ENCODE measurements around the gene TNFRSF1A.

Gene TNFRSF1A

DNA sequence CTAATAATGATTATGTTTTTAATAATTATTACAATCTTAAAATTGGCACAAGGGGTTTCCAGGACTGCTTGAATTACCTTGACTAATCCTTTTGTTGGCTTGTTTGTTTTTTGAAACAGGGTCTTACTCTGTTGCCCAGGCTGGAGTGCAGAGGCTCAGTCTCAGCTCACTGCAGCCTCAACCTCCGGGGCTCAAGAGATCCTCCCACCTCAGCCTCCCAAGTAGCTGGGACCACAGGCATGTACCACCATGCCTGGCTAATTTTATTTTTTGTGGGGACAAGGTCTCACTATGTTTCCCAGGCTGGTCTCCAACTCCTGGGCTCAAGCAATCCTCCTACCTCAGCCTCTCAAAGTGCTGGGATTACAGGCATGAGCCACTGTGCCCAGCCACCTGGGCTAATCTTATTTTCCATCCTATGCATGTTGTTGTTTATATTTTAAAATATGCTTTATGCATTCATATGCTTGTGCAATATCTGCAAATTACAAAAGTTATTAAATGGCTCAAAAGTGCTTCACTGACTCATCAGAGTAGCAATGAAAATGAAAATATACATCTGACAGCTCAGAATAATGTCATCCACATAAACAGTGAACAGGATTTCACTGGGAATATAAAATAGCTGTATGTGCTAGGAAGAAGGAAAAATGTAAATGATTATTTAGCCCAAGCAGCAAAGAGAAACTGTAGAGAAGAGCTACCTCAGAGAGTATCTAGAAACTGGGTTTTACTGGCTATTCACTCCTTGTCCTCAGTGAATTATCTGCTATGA is 56.2 kb downstream of the TNFRSF1A start:
- no peak for TF ChIP-seq LEF1 (IDR thresholded peaks at IDR 0.05; ENCODE audit: borderline replicate concordance)
- no peak for TF ChIP-seq HDGF (IDR thresholded peaks at IDR 0.05; ENCODE audit: borderline replicate concordance)
- no peak for TF ChIP-seq NFRKB (IDR thresholded peaks at IDR 0.05)
- TF ChIP-seq PKNOX1 (IDR thresholded peaks at IDR 0.05) = no peak
- no peak for TF ChIP-seq TARDBP (IDR thresholded peaks at IDR 0.05)
- TF ChIP-seq ARNT (IDR thresholded peaks at IDR 0.05) = no peak
- no peak for TF ChIP-seq CTBP1 (IDR thresholded peaks at IDR 0.05; ENCODE audit: borderline replicate concordance)
- no peak for TF ChIP-seq ELF4 (IDR thresholded peaks at IDR 0.05)
- TF ChIP-seq SP1 (IDR thresholded peaks at IDR 0.05) = no peak
- TF ChIP-seq L3MBTL2 (conservative IDR thresholded peaks at IDR 0.05) = no peak
- no peak for TF ChIP-seq FOXK2 (IDR thresholded peaks at IDR 0.05)
- TF ChIP-seq BHLHE40 (IDR thresholded peaks at IDR 0.05; ENCODE audit: borderline replicate concordance) = no peak
- no peak for TF ChIP-seq ZNF384 (IDR thresholded peaks at IDR 0.05)
- TF ChIP-seq FOXA1 (IDR thresholded peaks at IDR 0.05) = no peak
- TF ChIP-seq FOXM1 (IDR thresholded peaks at IDR 0.05; ENCODE audit: borderline replicate concordance) = no peak
- no peak for TF ChIP-seq SUZ12 (IDR thresholded peaks at IDR 0.05)
- ChIA-PET POLR2A (interaction anchor here (1.7 kb wide), 1 partner anchor 85 kb away, joined by 6 read pairs; the partner anchor contains the start of gene CD9), CTCF (interaction anchor here (0.6 to 4.9 kb wide), 12 partner anchors 9 to 297 kb away, joined by 3 to 52 read pairs (median 5); no protein-coding TSS in a partner anchor)
- DNase-seq (ENCODE audit: extremely low spot score) = no peak

- DNase-seq (ENCODE audit: extremely low spot score) = peak; percentile 86
- ChIA-PET POLR2A (interaction anchor here (1.7 kb wide), 1 partner anchor 84 kb away, joined by 6 read pairs; the partner anchor contains the start of gene CD9), CTCF (interaction anchor here (0.6 to 4.9 kb wide), 21 partner anchors 9 to 297 kb away, joined by 3 to 52 read pairs (median 4); partner anchors contain the start of gene CD9)
- TF ChIP-seq FOXM1 (IDR thresholded peaks at IDR 0.05; ENCODE audit: borderline replicate concordance) (no peak), HDGF (IDR thresholded peaks at IDR 0.05; ENCODE audit: borderline replicate concordance) (no peak), CTBP1 (IDR thresholded peaks at IDR 0.05; ENCODE audit: borderline replicate concordance) (no peak)
These were observed 56.8 kb downstream of the TNFRSF1A start for GRCh38 chr12:6285063-6285477.

GRCh38 chr12:6284273-6284672 is 57.6 kb downstream of the TNFRSF1A start:
- no peak for DNase-seq (ENCODE audit: extremely low spot score)
- POLR2A ChIA-PET = interaction anchor here (1.7 kb wide), 1 partner anchor 83 kb away, joined by 6 read pairs; the partner anchor contains the start of gene CD9
- no peak for TF ChIP-seq PKNOX1 (IDR thresholded peaks at IDR 0.05)
- TF ChIP-seq CTBP1 (IDR thresholded peaks at IDR 0.05; ENCODE audit: borderline replicate concordance) = no peak
- TF ChIP-seq TARDBP (IDR thresholded peaks at IDR 0.05) = no peak
- TF ChIP-seq ARNT (IDR thresholded peaks at IDR 0.05) = no peak
- TF ChIP-seq NFRKB (IDR thresholded peaks at IDR 0.05) = no peak
- no peak for TF ChIP-seq L3MBTL2 (conservative IDR thresholded peaks at IDR 0.05)
- TF ChIP-seq HDGF (IDR thresholded peaks at IDR 0.05; ENCODE audit: borderline replicate concordance) = no peak
- no peak for TF ChIP-seq FOXK2 (IDR thresholded peaks at IDR 0.05)
- TF ChIP-seq FOXA1 (IDR thresholded peaks at IDR 0.05) = no peak
- no peak for TF ChIP-seq ELF4 (IDR thresholded peaks at IDR 0.05)
- no peak for TF ChIP-seq FOXM1 (IDR thresholded peaks at IDR 0.05; ENCODE audit: borderline replicate concordance)
- no peak for TF ChIP-seq BHLHE40 (IDR thresholded peaks at IDR 0.05; ENCODE audit: borderline replicate concordance)
- TF ChIP-seq ZNF384 (IDR thresholded peaks at IDR 0.05) = no peak
- CTCF ChIA-PET = interaction anchor here (0.6 to 4.9 kb wide), 21 partner anchors 8 to 317 kb away, joined by 3 to 52 read pairs (median 4); partner anchors contain the start of gene CD9

- ChIA-PET CTCF (interaction anchor here (4.9 kb wide), 1 partner anchor 88 kb away, joined by 52 read pairs; no protein-coding TSS in a partner anchor), POLR2A (no interaction called here)
- TF ChIP-seq FOXM1 (IDR thresholded peaks at IDR 0.05; ENCODE audit: borderline replicate concordance) (no peak), TARDBP (IDR thresholded peaks at IDR 0.05) (no peak), SP1 (IDR thresholded peaks at IDR 0.05) (no peak), PKNOX1 (IDR thresholded peaks at IDR 0.05) (no peak), ELF4 (IDR thresholded peaks at IDR 0.05) (no peak), LEF1 (IDR thresholded peaks at IDR 0.05; ENCODE audit: borderline replicate concordance) (no peak), ARNT (IDR thresholded peaks at IDR 0.05) (no peak), HDGF (IDR thresholded peaks at IDR 0.05; ENCODE audit: borderline replicate concordance) (no peak), L3MBTL2 (conservative IDR thresholded peaks at IDR 0.05) (no peak), FOXK2 (IDR thresholded peaks at IDR 0.05) (no peak), FOXA1 (IDR thresholded peaks at IDR 0.05) (no peak), ZNF384 (IDR thresholded peaks at IDR 0.05) (no peak), NFRKB (IDR thresholded peaks at IDR 0.05) (no peak), BHLHE40 (IDR thresholded peaks at IDR 0.05; ENCODE audit: borderline replicate concordance) (no peak), SUZ12 (IDR thresholded peaks at IDR 0.05) (no peak), CTBP1 (IDR thresholded peaks at IDR 0.05; ENCODE audit: borderline replicate concordance) (no peak)
- DNase-seq (ENCODE audit: extremely low spot score) = no peak
These were observed 59.4 kb downstream of the TNFRSF1A start for GRCh38 chr12:6282453-6282840.

GRCh38 chr12:6281081-6281809 is 60.6 kb downstream of the TNFRSF1A start:
- ChIA-PET CTCF (interaction anchor here (4.9 kb wide), 1 partner anchor 87 kb away, joined by 52 read pairs; no protein-coding TSS in a partner anchor), POLR2A (no interaction called here)
- TF ChIP-seq HDGF (IDR thresholded peaks at IDR 0.05; ENCODE audit: borderline replicate concordance) = no peak
- no peak for TF ChIP-seq L3MBTL2 (conservative IDR thresholded peaks at IDR 0.05)
- TF ChIP-seq CTBP1 (IDR thresholded peaks at IDR 0.05; ENCODE audit: borderline replicate concordance) = no peak
- no peak for TF ChIP-seq PKNOX1 (IDR thresholded peaks at IDR 0.05)
- no peak for TF ChIP-seq BHLHE40 (IDR thresholded peaks at IDR 0.05; ENCODE audit: borderline replicate concordance)
- no peak for TF ChIP-seq ELF4 (IDR thresholded peaks at IDR 0.05)
- TF ChIP-seq ARNT (IDR thresholded peaks at IDR 0.05) = no peak
- no peak for TF ChIP-seq SUZ12 (IDR thresholded peaks at IDR 0.05)
- no peak for TF ChIP-seq TARDBP (IDR thresholded peaks at IDR 0.05)
- TF ChIP-seq NFRKB (IDR thresholded peaks at IDR 0.05) = no peak
- TF ChIP-seq LEF1 (IDR thresholded peaks at IDR 0.05; ENCODE audit: borderline replicate concordance) = no peak
- TF ChIP-seq FOXK2 (IDR thresholded peaks at IDR 0.05) = no peak
- no peak for TF ChIP-seq FOXA1 (IDR thresholded peaks at IDR 0.05)
- no peak for TF ChIP-seq SP1 (IDR thresholded peaks at IDR 0.05)
- no peak for TF ChIP-seq ZNF384 (IDR thresholded peaks at IDR 0.05)
- DNase-seq (ENCODE audit: extremely low spot score) = no peak
